Measurements from ENCODE around the gene DLG5.

The DLG5 gene

GRCh38 chr10:77800320-77800719, 126.2 kb downstream of the DLG5 start:
- TF ChIP-seq FOXP2 (optimal IDR thresholded peaks at IDR 0.05; ENCODE audit: borderline replicate concordance, extremely low read depth, extremely low read length, insufficient read depth) (no peak), POLR2AphosphoS5 (IDR thresholded peaks at IDR 0.05; ENCODE audit: low read depth, low read length) (no peak), SIN3A (IDR thresholded peaks at IDR 0.05; ENCODE audit: borderline replicate concordance, insufficient read depth, low read length) (no peak), TAF1 (IDR thresholded peaks at IDR 0.05; ENCODE audit: borderline replicate concordance, insufficient read depth, low read length) (no peak), REST (IDR thresholded peaks at IDR 0.05; ENCODE audit: insufficient read depth in 1 of 2, low read depth in 2 of 2, low read length in 2 of 2) (no peak)

- TF ChIP-seq TAF1 (IDR thresholded peaks at IDR 0.05; ENCODE audit: borderline replicate concordance, insufficient read depth, low read length): no peak
- no peak for TF ChIP-seq REST (IDR thresholded peaks at IDR 0.05; ENCODE audit: insufficient read depth in 1 of 2, low read depth in 2 of 2, low read length in 2 of 2)
- no peak for TF ChIP-seq POLR2AphosphoS5 (IDR thresholded peaks at IDR 0.05; ENCODE audit: low read depth, low read length)
- TF ChIP-seq FOXP2 (optimal IDR thresholded peaks at IDR 0.05; ENCODE audit: borderline replicate concordance, extremely low read depth, extremely low read length, insufficient read depth): no peak
- no peak for TF ChIP-seq SIN3A (IDR thresholded peaks at IDR 0.05; ENCODE audit: borderline replicate concordance, insufficient read depth, low read length)
Measured at GRCh38 chr10:77799352-77799751, 127.2 kb downstream of the DLG5 start.

GRCh38 chr10:77798940-77799339, 127.6 kb downstream of the DLG5 start:
- no peak for TF ChIP-seq SIN3A (IDR thresholded peaks at IDR 0.05; ENCODE audit: borderline replicate concordance, insufficient read depth, low read length)
- no peak for TF ChIP-seq POLR2AphosphoS5 (IDR thresholded peaks at IDR 0.05; ENCODE audit: low read depth, low read length)
- no peak for TF ChIP-seq TAF1 (IDR thresholded peaks at IDR 0.05; ENCODE audit: borderline replicate concordance, insufficient read depth, low read length)
- no peak for TF ChIP-seq REST (IDR thresholded peaks at IDR 0.05; ENCODE audit: insufficient read depth in 1 of 2, low read depth in 2 of 2, low read length in 2 of 2)
- no peak for TF ChIP-seq FOXP2 (optimal IDR thresholded peaks at IDR 0.05; ENCODE audit: borderline replicate concordance, extremely low read depth, extremely low read length, insufficient read depth)

GRCh38 chr10:77796311-77796915, 130.1 kb downstream of the DLG5 start:
- TF ChIP-seq SIN3A (IDR thresholded peaks at IDR 0.05; ENCODE audit: borderline replicate concordance, insufficient read depth, low read length) (no peak), POLR2AphosphoS5 (IDR thresholded peaks at IDR 0.05; ENCODE audit: low read depth, low read length) (no peak)

- no peak for TF ChIP-seq REST (IDR thresholded peaks at IDR 0.05; ENCODE audit: insufficient read depth in 1 of 2, low read depth in 2 of 2, low read length in 2 of 2)
- no peak for TF ChIP-seq SIN3A (IDR thresholded peaks at IDR 0.05; ENCODE audit: borderline replicate concordance, insufficient read depth, low read length)
- TF ChIP-seq TAF1 (IDR thresholded peaks at IDR 0.05; ENCODE audit: borderline replicate concordance, insufficient read depth, low read length): no peak
- no peak for TF ChIP-seq FOXP2 (optimal IDR thresholded peaks at IDR 0.05; ENCODE audit: borderline replicate concordance, extremely low read depth, extremely low read length, insufficient read depth)
- no peak for TF ChIP-seq POLR2AphosphoS5 (IDR thresholded peaks at IDR 0.05; ENCODE audit: low read depth, low read length)
Measured at GRCh38 chr10:77795426-77796055, 131.0 kb downstream of the DLG5 start.

Data from PFSK-1 (cell line).